ENCODE results near the gene JCHAIN.
A peak's percentile ranks its signal among the peaks of the same experiment; 100 is the strongest.
"Not testable (repeated sequence)": the region's sequence is repeated elsewhere in the genome, so short reads cannot be mapped to it uniquely, and the experiment has no call there.

JCHAIN gene

GRCh38 chr4:70688795-70689231 is 22.5 kb upstream of the JCHAIN start:
- no peak for DNase-seq (ENCODE audit: low spot score)

GRCh38 chr4:70687821-70688794 is 21.8 kb upstream of the JCHAIN start, which contains the start of gene UTP3:
Gene UTP3, plus strand, starts transcription at chr4:70688532. Its CDS starts 146 bp downstream, at chr4:70688678.
- peak; percentile 97 for DNase-seq (ENCODE audit: low spot score)

- DNase-seq (ENCODE audit: low spot score), result no peak
Measured at GRCh38 chr4:70687392-70687791, 21.1 kb upstream of the JCHAIN start.

GRCh38 chr4:70682142-70682541 is 15.8 kb upstream of the JCHAIN start:
- DNase-seq (ENCODE audit: low spot score), result not testable (repeated sequence)

- DNase-seq (ENCODE audit: low spot score), result no peak
Measured at GRCh38 chr4:70681704-70682103, 15.4 kb upstream of the JCHAIN start.

- no peak for DNase-seq (ENCODE audit: low spot score)
Measured at GRCh38 chr4:70680934-70681333, 14.6 kb upstream of the JCHAIN start.

GRCh38 chr4:70678383-70678999 is 12.2 kb upstream of the JCHAIN start:
- DNase-seq (ENCODE audit: low spot score), result no peak

GRCh38 chr4:70676554-70677090 is 10.3 kb upstream of the JCHAIN start:
- DNase-seq (ENCODE audit: low spot score), result no peak

GRCh38 chr4:70674731-70675130 is 8.4 kb upstream of the JCHAIN start:
- DNase-seq (ENCODE audit: low spot score), result no peak

- DNase-seq (ENCODE audit: low spot score), result no peak
Measured at GRCh38 chr4:70674191-70674590, 7.9 kb upstream of the JCHAIN start.

- no peak for DNase-seq (ENCODE audit: low spot score)
Measured at GRCh38 chr4:70671091-70671490, 4.8 kb upstream of the JCHAIN start.

GRCh38 chr4:70670332-70671014 is 4.2 kb upstream of the JCHAIN start:
- DNase-seq (ENCODE audit: low spot score), result no peak

- DNase-seq (ENCODE audit: low spot score), result no peak
Measured at GRCh38 chr4:70667740-70668535, 1.6 kb upstream of the JCHAIN start.

GRCh38 chr4:70661309-70661922 is 4.9 kb downstream of the JCHAIN start:
- DNase-seq (ENCODE audit: low spot score), result not testable (repeated sequence)

- DNase-seq (ENCODE audit: low spot score), result no peak
Measured at GRCh38 chr4:70660106-70660505, 6.2 kb downstream of the JCHAIN start.

- no peak for DNase-seq (ENCODE audit: low spot score)
Measured at GRCh38 chr4:70658418-70658817, 7.9 kb downstream of the JCHAIN start.

GRCh38 chr4:70657326-70657725 is 9.0 kb downstream of the JCHAIN start:
- DNase-seq (ENCODE audit: low spot score), result no peak

GRCh38 chr4:70654605-70655011 is 11.7 kb downstream of the JCHAIN start:
- no peak for DNase-seq (ENCODE audit: low spot score)

GRCh38 chr4:70651864-70652506 is 14.3 kb downstream of the JCHAIN start:
- DNase-seq (ENCODE audit: low spot score), result no peak

- DNase-seq (ENCODE audit: low spot score), result not testable (repeated sequence)
Measured at GRCh38 chr4:70650741-70651140, 15.6 kb downstream of the JCHAIN start.

Data from left forelimb (tissue), 1 donor.